Keratinocyte (primary cell): ENCODE measurements around the gene SEC14L2. TPM values are rescaled to one million over a fixed set of nuclear protein-coding genes. Genes with fewer than 3 reads are reported as not detected.
A peak's percentile ranks its signal among the peaks of the same experiment; 100 is the strongest.

Experiments used
- DNase-seq: peaks from one replicate; pipeline ENCODE4 v3.0.0-alpha.2; 2011; ENCODE audit warnings: low read depth, missing footprints, low spot score
- FAIRE-seq: peaks from 2 replicates; lab custom pipeline; 2011; peaks lifted over from hg19 to GRCh38; lab: Jason Lieb, UNC
- H2AFZ ChIP-seq: 2 replicates; pipeline ENCODE4 v1.6.0; 2012; ENCODE audit warnings: low read length, control low read depth, inconsistent platforms; ENCODE audit not compliant: control insufficient read depth
- H3K27ac ChIP-seq: 2 replicates; pipeline ENCODE4 v1.5.1; 2011; ENCODE audit warnings: low read length; ENCODE audit not compliant: control insufficient read depth, insufficient read depth
- H3K27me3 ChIP-seq: 3 replicates; pipeline ENCODE4 v1.6.0; 2011; ENCODE audit warnings: low read length; ENCODE audit not compliant: control insufficient read depth, insufficient read depth; ENCODE audit errors: extremely low read depth
- H3K36me3 ChIP-seq, 2 experiments: 2 replicates in 1 of 2; 3 replicates in 1 of 2; pipeline ENCODE4 v1.5.1; 2011; ENCODE audit warnings: low read length in 2 of 2, mild to moderate bottlenecking in 1 of 2; ENCODE audit not compliant: control insufficient read depth in 2 of 2, insufficient read depth in 2 of 2; ENCODE audit errors: extremely low read depth in 1 of 2
- H3K4me1 ChIP-seq: 3 replicates; pipeline ENCODE4 v1.5.1; 2011; ENCODE audit warnings: low read length; ENCODE audit not compliant: control insufficient read depth, insufficient read depth; ENCODE audit errors: extremely low read depth
- H3K4me2 ChIP-seq: 3 replicates; pipeline ENCODE4 v1.6.0; 2011; ENCODE audit warnings: low read depth, low read length; ENCODE audit not compliant: control insufficient read depth, insufficient read depth; ENCODE audit errors: extremely low read depth
- H3K4me3 ChIP-seq, 3 experiments: fragments of 200-600 bp in 1 of 3; sonication (generic) in 1 of 3; 2 replicates in 2 of 3; 3 replicates in 1 of 3; pipeline ENCODE4 v1.5.1; 2011 to 2016; ENCODE audit warnings: low read length in 3 of 3, mild to moderate bottlenecking in 3 of 3, control low read depth in 2 of 3, inconsistent platforms in 1 of 3, low read depth in 1 of 3, mixed read lengths in 1 of 3, mixed run types in 1 of 3, moderate library complexity in 1 of 3; ENCODE audit not compliant: control insufficient read depth in 2 of 3, insufficient read depth in 2 of 3; ENCODE audit errors: extremely low read depth in 1 of 3
- H3K79me2 ChIP-seq: 2 replicates; pipeline ENCODE4 v1.6.0; 2012; ENCODE audit warnings: low read length; ENCODE audit not compliant: control insufficient read depth, insufficient read depth
- H3K9ac ChIP-seq: 3 replicates; pipeline ENCODE4 v1.6.0; 2011; ENCODE audit warnings: low read length; ENCODE audit not compliant: control insufficient read depth, insufficient read depth; ENCODE audit errors: extremely low read depth
- H3K9me1 ChIP-seq: 3 replicates; pipeline ENCODE4 v1.6.0; 2011; ENCODE audit warnings: low read length; ENCODE audit not compliant: control insufficient read depth, insufficient read depth; ENCODE audit errors: extremely low read depth
- H3K9me3 ChIP-seq: 2 replicates; pipeline ENCODE4 v1.5.1; 2012; ENCODE audit warnings: low read depth, low read length; ENCODE audit not compliant: control insufficient read depth
- H4K20me1 ChIP-seq: 3 replicates; pipeline ENCODE4 v1.6.0; 2011; ENCODE audit warnings: low read length; ENCODE audit not compliant: control insufficient read depth, insufficient read depth; ENCODE audit errors: extremely low read depth
- CTCF ChIP-seq, 3 experiments: IDR thresholded peaks in 1 of 3; conservative IDR thresholded peaks in 1 of 3; optimal IDR thresholded peaks in 1 of 3; 2 replicates in 2 of 3; 3 replicates in 1 of 3; pipeline versions ENCODE3 to v1.5.1; 2011; ENCODE audit warnings: low read length in 3 of 3, mild to moderate bottlenecking in 3 of 3, moderate library complexity in 2 of 3, control low read depth in 1 of 3, inconsistent platforms in 1 of 3; ENCODE audit not compliant: insufficient read depth in 2 of 3; ENCODE audit errors: extremely low read depth in 1 of 3
- EZH2 ChIP-seq: IDR thresholded peaks from one replicate; pipeline ENCODE4 v1.6.1; 2012; ENCODE audit warnings: inconsistent platforms, mild to moderate bottlenecking, low read length, moderate library complexity
- dilution Hi-C: fragments of 300-500 bp; cut with MboI; formaldehyde crosslinking; loops from one replicate; pipeline ENCODE4 v1.7.0; 2020; ENCODE audit warnings: low sequenced_read_pairs; ENCODE audit not compliant: extremely low pct_ligation_motif_present
- polyA plus RNA-seq, 5 experiments: library from polyadenylated mRNA; depleted of rRNA in 3 of 5; stranded (reverse) in 3 of 5; stranded (forward) in 1 of 5; unstranded in 1 of 5; fragments of >200 nt; gene quantifications; 1 replicate in 1 of 5; 2 replicates in 3 of 5; 3 replicates in 1 of 5; pipeline versions ENCODE4 v1.2.1 to v1.2.3, GENCODE V29; 2011 to 2012; ENCODE audit warnings: missing spikeins in 2 of 5, low read depth in 1 of 5, low replicate concordance in 1 of 5

SEC14L2 gene
- polyA plus RNA-seq, 1 donor (not counting 4 experiments of a cell fraction or from before 2014, with no cell fraction given): 103 TPM

- Histone ChIP-seq H3K4me3 (peak overlapping the region; percentile 77 to 89 (median 82)), H3K79me2 (peaks cover 63% of the 10 kb centered on the region), H2AFZ (no peak overlapping the region), H3K4me1 (peaks cover 30% of the 10 kb centered on the region), H3K36me3 (peaks cover 10 to 29% of the 10 kb centered on the region in 2 experiments), H3K27me3 (no peaks in the 10 kb centered on the region), H4K20me1 (no peaks in the 10 kb centered on the region), H3K9me1 (no peaks in the 10 kb centered on the region), H3K27ac (no peak overlapping the region), H3K4me2 (peak overlapping the region; percentile 83), H3K9me3 (no peaks in the 10 kb centered on the region), H3K9ac (peak overlapping the region; percentile 72)
- TF ChIP-seq EZH2 (no peak), CTCF (optimal IDR thresholded peaks at IDR 0.05 in 1 of 3, IDR thresholded peaks at IDR 0.05 in 1 of 3, conservative IDR thresholded peaks at IDR 0.05 in 1 of 3; ENCODE audit: extremely low read depth in 1 of 3, insufficient read depth in 2 of 3, low read length in 3 of 3) (no peak)
- peak; percentile 48 for FAIRE-seq
- dilution Hi-C loops: no loop called here
- no peak for DNase-seq
Measured at GRCh38 chr22:30398685-30399680, 2.2 kb downstream of the SEC14L2 start.

- no peak for DNase-seq
- peak overlapping the region; percentile 8 for H3K9ac ChIP-seq
- H3K9me1 ChIP-seq: no peaks in the 10 kb centered on the region
- TF ChIP-seq CTCF (optimal IDR thresholded peaks at IDR 0.05 in 1 of 3, IDR thresholded peaks at IDR 0.05 in 1 of 3, conservative IDR thresholded peaks at IDR 0.05 in 1 of 3; ENCODE audit: extremely low read depth in 1 of 3, insufficient read depth in 2 of 3, low read length in 3 of 3): no peak
- no peak for TF ChIP-seq EZH2
- H3K27me3 ChIP-seq: no peaks in the 10 kb centered on the region
- H2AFZ ChIP-seq: no peak overlapping the region
- H3K4me2 ChIP-seq: peak overlapping the region; percentile 42
- no peak for FAIRE-seq
- H3K4me1 ChIP-seq: peaks cover 30% of the 10 kb centered on the region
- H3K36me3 ChIP-seq: peaks cover 13 to 34% of the 10 kb centered on the region in 2 experiments
- dilution Hi-C loops: no loop called here
- H3K79me2 ChIP-seq: peaks cover 69% of the 10 kb centered on the region
- no peaks in the 10 kb centered on the region for H4K20me1 ChIP-seq
- H3K27ac ChIP-seq: peak overlapping the region; percentile 7
- H3K9me3 ChIP-seq: no peaks in the 10 kb centered on the region
- peak overlapping the region in 2 of 3 experiments; percentile 2 to 16 for H3K4me3 ChIP-seq
Measured at GRCh38 chr22:30399718-30400117, 2.9 kb downstream of the SEC14L2 start.
